CD4-positive, CD25-positive, alpha-beta regulatory T cell (primary cell): ENCODE results near the gene ROM1. TPM values are rescaled to one million over a fixed set of nuclear protein-coding genes. Genes with fewer than 3 reads are reported as not detected.

Source experiments
- polyA plus RNA-seq, 4 donors: library from polyadenylated mRNA; unstranded; fragments of 300-500 nt; fragmentation: Illumina TruSeq; gene quantifications; one replicate each; pipeline ENCODE4 v1.2.3, GENCODE V29; 2021
- total RNA-seq: library from RNA; stranded (reverse); gene quantifications from one replicate; pipeline ENCODE4 v1.2.3, GENCODE V29; 2022

ROM1 gene
- total and polyA plus RNA-seq, 5 donors from 2014 or later = 0.41 to 1.9 (median 1.1) TPM

Other genes starting within 250 kb of the ROM1 start
- gene SCGB1A1, start 194.2 kb upstream of the ROM1 start, total RNA-seq = not detected
- not detected for gene SCGB1A1, start 194.2 kb upstream of the ROM1 start, polyA plus RNA-seq
- gene AHNAK, start 66.5 kb upstream of the ROM1 start, total RNA-seq = 852 TPM
- 10 to 100 TPM; 22.3 to 59.3 (median 39.5) TPM for gene AHNAK, start 66.5 kb upstream of the ROM1 start, polyA plus RNA-seq
- gene EEF1G, start 39.4 kb upstream of the ROM1 start, total RNA-seq = 1,198 TPM
- 1,000 to 10,000 TPM in 3 of 4 donors, 100 to 1,000 TPM in 1; 775 to 1,680 (median 1,413) TPM for gene EEF1G, start 39.4 kb upstream of the ROM1 start, polyA plus RNA-seq
- gene TUT1, start 21.7 kb upstream of the ROM1 start, total RNA-seq = 22.0 TPM
- gene TUT1, start 21.7 kb upstream of the ROM1 start, polyA plus RNA-seq = 10 to 100 TPM in 3 of 4 donors, 1 to 10 TPM in 1; 6.5 to 11.9 (median 10.9) TPM
- 172 TPM for gene MTA2, start 11.4 kb upstream of the ROM1 start, total RNA-seq
- gene MTA2, start 11.4 kb upstream of the ROM1 start, polyA plus RNA-seq = 10 to 100 TPM; 30.3 to 38.6 (median 33.9) TPM
- 165 TPM for gene EML3, start 482 bp upstream of the ROM1 start, total RNA-seq
- gene EML3, start 482 bp upstream of the ROM1 start, polyA plus RNA-seq = 10 to 100 TPM; 16.1 to 23.2 (median 16.4) TPM
- 57.5 TPM for gene B3GAT3, start 8.7 kb downstream of the ROM1 start, total RNA-seq
- 10 to 100 TPM; 34.3 to 43.1 (median 35.7) TPM for gene B3GAT3, start 8.7 kb downstream of the ROM1 start, polyA plus RNA-seq
- gene GANAB, start 33.4 kb downstream of the ROM1 start, total RNA-seq = 169 TPM
- 100 to 1,000 TPM; 128 to 138 (median 135) TPM for gene GANAB, start 33.4 kb downstream of the ROM1 start, polyA plus RNA-seq
- 11.7 TPM for gene INTS5, start 40.0 kb downstream of the ROM1 start, total RNA-seq
- 10 to 100 TPM; 33.2 to 49.9 (median 39.2) TPM for gene INTS5, start 40.0 kb downstream of the ROM1 start, polyA plus RNA-seq
- gene C11orf98, start 52.0 kb downstream of the ROM1 start, total RNA-seq = 30.5 TPM
- 100 to 1,000 TPM; 118 to 149 (median 137) TPM for gene C11orf98, start 52.0 kb downstream of the ROM1 start, polyA plus RNA-seq
- 12.3 TPM for gene CSKMT, start 52.1 kb downstream of the ROM1 start, total RNA-seq
- gene CSKMT, start 52.1 kb downstream of the ROM1 start, polyA plus RNA-seq = 1 to 10 TPM; 1.9 to 3.8 (median 2.7) TPM
- 3.5 TPM for gene UQCC3, start 58.4 kb downstream of the ROM1 start, total RNA-seq
- 10 to 100 TPM; 11.0 to 13.9 (median 12.2) TPM for gene UQCC3, start 58.4 kb downstream of the ROM1 start, polyA plus RNA-seq
- 9.9 TPM for gene LBHD1, start 59.0 kb downstream of the ROM1 start, total RNA-seq
- gene LBHD1, start 59.0 kb downstream of the ROM1 start, polyA plus RNA-seq = 1 to 10 TPM; 1.8 to 2.6 (median 2.2) TPM
- gene UBXN1, start 65.8 kb downstream of the ROM1 start, total RNA-seq = 204 TPM
- gene UBXN1, start 65.8 kb downstream of the ROM1 start, polyA plus RNA-seq = 100 to 1,000 TPM; 221 to 252 (median 236) TPM
- gene LRRN4CL, start 76.3 kb downstream of the ROM1 start, total RNA-seq = not detected
- not detected for gene LRRN4CL, start 76.3 kb downstream of the ROM1 start, polyA plus RNA-seq
- 23.9 TPM for gene BSCL2, start 94.2 kb downstream of the ROM1 start, total RNA-seq
- gene BSCL2, start 94.2 kb downstream of the ROM1 start, polyA plus RNA-seq = 10 to 100 TPM; 36.2 to 49.2 (median 42.9) TPM
- not detected for gene GNG3, start 94.4 kb downstream of the ROM1 start, total RNA-seq
- gene GNG3, start 94.4 kb downstream of the ROM1 start, polyA plus RNA-seq = under 1 TPM in 2 of 4 donors, not detected in 2; 0.21 to 0.72 TPM
- 52.8 TPM for gene HNRNPUL2, start 114.2 kb downstream of the ROM1 start, total RNA-seq
- gene HNRNPUL2, start 114.2 kb downstream of the ROM1 start, polyA plus RNA-seq = 1 to 10 TPM in 3 of 4 donors, under 1 TPM in 1; 0.85 to 1.5 (median 1.2) TPM
- gene TTC9C, start 115.2 kb downstream of the ROM1 start, total RNA-seq = 19.4 TPM
- 10 to 100 TPM; 27.6 to 39.5 (median 31.6) TPM for gene TTC9C, start 115.2 kb downstream of the ROM1 start, polyA plus RNA-seq
- gene ZBTB3, start 140.9 kb downstream of the ROM1 start, total RNA-seq = 8.5 TPM
- 1 to 10 TPM; 4.8 to 7.2 (median 5.5) TPM for gene ZBTB3, start 140.9 kb downstream of the ROM1 start, polyA plus RNA-seq
- gene POLR2G, start 148.3 kb downstream of the ROM1 start, total RNA-seq = 74.9 TPM
- gene POLR2G, start 148.3 kb downstream of the ROM1 start, polyA plus RNA-seq = 100 to 1,000 TPM; 241 to 286 (median 253) TPM
- 13.1 TPM for gene TAF6L, start 158.1 kb downstream of the ROM1 start, total RNA-seq
- 1 to 10 TPM; 5.8 to 9.5 (median 7.5) TPM for gene TAF6L, start 158.1 kb downstream of the ROM1 start, polyA plus RNA-seq
- 26.3 TPM for gene TMEM179B, start 174.1 kb downstream of the ROM1 start, total RNA-seq
- 100 to 1,000 TPM; 129 to 172 (median 152) TPM for gene TMEM179B, start 174.1 kb downstream of the ROM1 start, polyA plus RNA-seq
- 9.1 TPM for gene TMEM223, start 178.7 kb downstream of the ROM1 start, total RNA-seq
- gene TMEM223, start 178.7 kb downstream of the ROM1 start, polyA plus RNA-seq = 10 to 100 TPM; 55.2 to 71.9 (median 69.2) TPM
- 309 TPM for gene NXF1, start 192.2 kb downstream of the ROM1 start, total RNA-seq
- gene NXF1, start 192.2 kb downstream of the ROM1 start, polyA plus RNA-seq = 10 to 100 TPM; 47.3 to 70.9 (median 64.2) TPM
- gene STX5, start 218.8 kb downstream of the ROM1 start, total RNA-seq = 128 TPM
- 10 to 100 TPM; 28.2 to 39.8 (median 35.4) TPM for gene STX5, start 218.8 kb downstream of the ROM1 start, polyA plus RNA-seq
- not detected for gene TEX54, start 219.6 kb downstream of the ROM1 start, total RNA-seq
- gene TEX54, start 219.6 kb downstream of the ROM1 start, polyA plus RNA-seq = 1 to 10 TPM in 2 of 4 donors, under 1 TPM in 1, not detected in 1; 0.76 to 2.2 (median 2.1) TPM
- 201 TPM for gene WDR74, start 226.3 kb downstream of the ROM1 start, total RNA-seq
- 10 to 100 TPM; 41.6 to 61.1 (median 49.0) TPM for gene WDR74, start 226.3 kb downstream of the ROM1 start, polyA plus RNA-seq